T follicular helper cell (primary cell): ENCODE results near the gene TUBGCP6.

Experiments used
- DNase-seq: peaks from one replicate; pipeline ENCODE4 v3.0.0-alpha.2; 2020; ENCODE audit warnings: low read depth

Gene TUBGCP6

GRCh38 chr22:50250555-50251476, 6.0 kb upstream of the TUBGCP6 start, which contains the start of gene HDAC10:
Gene HDAC10, minus strand, starts transcription at chr22:50251265. Its CDS starts 233 bp downstream, at chr22:50251032.
- DNase-seq = peak; percentile 67

GRCh38 chr22:50250249-50250554, 5.4 kb upstream of the TUBGCP6 start:
- no peak for DNase-seq

- no peak for DNase-seq
These were observed 4.8 kb upstream of the TUBGCP6 start for GRCh38 chr22:50249341-50250248.

- no peak for DNase-seq
These were observed 3.6 kb upstream of the TUBGCP6 start for GRCh38 chr22:50248196-50249081.

- peak; percentile 44 for DNase-seq
These were observed 2.9 kb upstream of the TUBGCP6 start for GRCh38 chr22:50247748-50248147.

- DNase-seq = no peak
These were observed 1.7 kb upstream of the TUBGCP6 start for GRCh38 chr22:50246242-50247175.

- no peak for DNase-seq
These were observed 620 bp upstream of the TUBGCP6 start for GRCh38 chr22:50245214-50246072.

- no peak for DNase-seq
These were observed 971 bp downstream of the TUBGCP6 start for GRCh38 chr22:50243685-50244419.

- no peak for DNase-seq
These were observed 2.3 kb downstream of the TUBGCP6 start for GRCh38 chr22:50242406-50242949.

GRCh38 chr22:50238755-50239154, 6.1 kb downstream of the TUBGCP6 start:
- DNase-seq = no peak

GRCh38 chr22:50236731-50237409, 8.0 kb downstream of the TUBGCP6 start:
- DNase-seq = no peak

GRCh38 chr22:50233223-50233622, 11.6 kb downstream of the TUBGCP6 start:
- DNase-seq = no peak

GRCh38 chr22:50232481-50233151, 12.2 kb downstream of the TUBGCP6 start:
- no peak for DNase-seq

- no peak for DNase-seq
These were observed 15.5 kb downstream of the TUBGCP6 start for GRCh38 chr22:50229370-50229769.

GRCh38 chr22:50228366-50228765, 16.5 kb downstream of the TUBGCP6 start:
- no peak for DNase-seq

GRCh38 chr22:50227579-50228215, 17.1 kb downstream of the TUBGCP6 start:
- DNase-seq = no peak

- DNase-seq = no peak
These were observed 18.0 kb downstream of the TUBGCP6 start for GRCh38 chr22:50226875-50227165.
